COLO668 (cell line): ENCODE measurements around the gene PTPN14.

Experiments used
- DNase-seq: peaks from one replicate; lab custom pipeline; 2025; ENCODE audit not compliant: unreplicated experiment; lab: John Stamatoyannopoulos, UW

The PTPN14 gene

GRCh38 chr1:214438530-214438929, 112.9 kb downstream of the PTPN14 start:
- no peak for DNase-seq

GRCh38 chr1:214438075-214438474, 113.3 kb downstream of the PTPN14 start:
- DNase-seq: no peak

- no peak for DNase-seq
Measured at GRCh38 chr1:214435867-214436266, 115.5 kb downstream of the PTPN14 start.

GRCh38 chr1:214432245-214432644, 119.2 kb downstream of the PTPN14 start:
- DNase-seq: no peak

- DNase-seq: no peak
Measured at GRCh38 chr1:214429951-214430770, 121.2 kb downstream of the PTPN14 start.

- DNase-seq: no peak
Measured at GRCh38 chr1:214427871-214428277, 123.5 kb downstream of the PTPN14 start.

- no peak for DNase-seq
Measured at GRCh38 chr1:214426426-214426812, 125.0 kb downstream of the PTPN14 start.

- no peak for DNase-seq
Measured at GRCh38 chr1:214425716-214426425, 125.5 kb downstream of the PTPN14 start.

- no peak for DNase-seq
Measured at GRCh38 chr1:214425101-214425500, 126.3 kb downstream of the PTPN14 start.

- DNase-seq: no peak
Measured at GRCh38 chr1:214423045-214423444, 128.4 kb downstream of the PTPN14 start.

GRCh38 chr1:214422137-214422671, 129.2 kb downstream of the PTPN14 start:
- no peak for DNase-seq

GRCh38 chr1:214420833-214421232, 130.6 kb downstream of the PTPN14 start:
- no peak for DNase-seq

- DNase-seq: no peak
Measured at GRCh38 chr1:214420341-214420740, 131.1 kb downstream of the PTPN14 start.

- DNase-seq: no peak
Measured at GRCh38 chr1:214419650-214420049, 131.8 kb downstream of the PTPN14 start.

- no peak for DNase-seq
Measured at GRCh38 chr1:214418391-214418790, 133.0 kb downstream of the PTPN14 start.

GRCh38 chr1:214417545-214418210, 133.7 kb downstream of the PTPN14 start:
- DNase-seq: no peak

GRCh38 chr1:214416858-214417257, 134.5 kb downstream of the PTPN14 start:
- no peak for DNase-seq

GRCh38 chr1:214416417-214416816, 135.0 kb downstream of the PTPN14 start:
- DNase-seq: no peak

- no peak for DNase-seq
Measured at GRCh38 chr1:214415131-214415530, 136.3 kb downstream of the PTPN14 start.

GRCh38 chr1:214414691-214415090, 136.7 kb downstream of the PTPN14 start:
- DNase-seq: peak; percentile 30

GRCh38 chr1:214413315-214413714, 138.1 kb downstream of the PTPN14 start:
- DNase-seq: no peak
